Measurements from ENCODE around the gene FAM219A.

GRCh38 chr9:34370970-34371880 lies 87.1 kb downstream of the FAM219A start:
- no peak for TF ChIP-seq POLR2A (IDR thresholded peaks at IDR 0.05)
- no peak for TF ChIP-seq CTCF (IDR thresholded peaks at IDR 0.05)

All from uterus (tissue), 2 donors.